NCI-H748 treated with DMSO at 0.1 percent for 48 hours (cell line): Measurements from ENCODE around the gene PDE1C.

ENCODE experiments used
- DNase-seq: peaks from one replicate; lab custom pipeline; 2025; lab: John Stamatoyannopoulos, UW

Gene PDE1C

GRCh38 chr7:32074787-32075585 lies 4.8 kb upstream of the PDE1C start:
- DNase-seq = no peak

DNA sequence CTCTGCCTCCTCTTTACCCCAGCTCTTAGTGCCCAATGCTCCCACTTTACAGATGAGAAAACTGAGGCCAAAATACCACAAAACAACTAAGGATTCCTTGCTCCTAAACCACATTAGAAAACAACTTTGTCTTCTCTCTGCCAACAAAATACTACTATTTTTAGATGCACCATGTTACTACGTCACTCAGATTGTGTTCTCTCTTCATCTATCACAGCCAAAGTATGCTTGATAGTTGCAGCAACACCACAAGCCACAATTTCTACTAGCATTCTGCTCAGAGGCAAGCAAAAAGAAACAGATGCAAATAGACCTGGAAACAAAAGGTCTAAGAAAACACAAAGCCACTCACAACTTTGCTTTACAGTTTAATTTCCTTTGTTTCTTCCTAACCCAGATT lies 3.3 kb upstream of the PDE1C start:
- no peak for DNase-seq

GRCh38 chr7:32072397-32072796 lies 2.2 kb upstream of the PDE1C start:
- no peak for DNase-seq

DNA sequence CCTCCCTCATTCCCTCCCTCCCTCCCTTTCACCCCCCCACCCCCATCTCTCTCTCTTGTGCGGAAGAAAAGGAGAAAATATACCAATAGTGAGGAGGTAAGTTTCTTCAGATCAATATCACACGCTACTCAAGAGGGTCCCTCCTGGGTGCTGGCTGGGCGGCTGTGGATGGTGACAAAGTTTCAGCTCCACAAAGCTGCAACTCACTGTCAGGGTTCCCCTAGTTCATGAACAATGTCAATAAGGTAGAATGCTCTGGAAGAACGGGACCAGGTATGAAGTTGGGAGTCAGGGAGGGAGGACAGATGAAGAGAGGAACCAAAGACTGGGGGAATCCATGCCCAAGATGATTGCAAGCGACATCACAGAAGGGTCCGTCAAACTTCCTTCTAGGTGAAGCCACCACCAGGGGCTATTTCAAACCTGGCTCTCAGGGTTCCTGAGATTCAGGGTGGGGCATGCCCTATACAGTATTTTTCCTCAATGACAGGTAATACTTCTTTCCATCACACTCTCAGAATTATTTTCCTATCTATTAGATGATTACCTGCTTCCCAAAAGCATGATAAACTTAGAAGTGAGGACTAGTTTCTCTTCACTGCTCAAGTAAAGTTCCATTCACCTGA lies 1.4 kb upstream of the PDE1C start:
- no peak for DNase-seq

GRCh38 chr7:32070051-32070405 lies 179 bp downstream of the PDE1C start:
- no peak for DNase-seq

- DNase-seq = no peak
Observed at GRCh38 chr7:32069116-32069650, 1.0 kb downstream of the PDE1C start.

- DNase-seq = no peak
Observed at GRCh38 chr7:32068411-32069101, 1.7 kb downstream of the PDE1C start.

- DNase-seq = no peak
Observed at GRCh38 chr7:32066441-32066840, 3.8 kb downstream of the PDE1C start.

DNA sequence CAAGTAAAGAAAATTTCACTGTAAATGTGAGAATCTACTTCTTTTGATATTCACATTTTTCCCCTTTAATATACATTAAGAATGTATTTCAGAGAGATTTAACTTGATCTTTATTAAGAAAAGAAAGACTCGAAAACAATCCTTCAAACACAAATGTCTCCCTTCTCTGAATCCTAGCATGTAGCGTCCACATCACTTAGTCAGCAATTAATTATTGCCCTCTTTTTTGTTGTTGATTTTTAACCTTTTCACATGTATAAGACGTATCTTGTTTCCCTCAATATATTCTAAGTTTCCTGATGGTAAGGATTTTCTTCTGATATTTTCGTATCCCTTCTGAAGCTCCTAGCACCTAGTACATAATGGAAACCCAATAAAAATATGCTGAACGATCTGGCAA lies 6.6 kb downstream of the PDE1C start:
- no peak for DNase-seq

DNA sequence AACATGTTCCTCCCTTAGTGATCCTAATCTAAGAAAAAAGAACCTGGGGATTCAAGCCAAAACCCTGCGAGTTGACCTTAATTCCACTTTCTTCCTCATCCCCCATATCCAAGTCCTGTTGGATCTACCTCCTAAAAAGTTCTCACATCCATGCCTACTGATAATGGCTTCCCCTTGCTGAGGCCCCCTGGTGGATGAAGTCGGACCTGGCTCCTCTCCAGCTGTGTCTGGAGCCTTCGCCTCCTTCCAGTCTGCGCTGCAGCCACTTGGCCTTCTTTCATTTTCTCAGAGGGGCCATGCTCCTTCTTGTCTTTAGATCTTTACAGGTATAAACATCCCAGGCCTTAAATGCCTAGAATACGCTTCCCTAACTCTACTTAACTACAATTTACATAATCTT lies 8.1 kb downstream of the PDE1C start:
- no peak for DNase-seq

DNA sequence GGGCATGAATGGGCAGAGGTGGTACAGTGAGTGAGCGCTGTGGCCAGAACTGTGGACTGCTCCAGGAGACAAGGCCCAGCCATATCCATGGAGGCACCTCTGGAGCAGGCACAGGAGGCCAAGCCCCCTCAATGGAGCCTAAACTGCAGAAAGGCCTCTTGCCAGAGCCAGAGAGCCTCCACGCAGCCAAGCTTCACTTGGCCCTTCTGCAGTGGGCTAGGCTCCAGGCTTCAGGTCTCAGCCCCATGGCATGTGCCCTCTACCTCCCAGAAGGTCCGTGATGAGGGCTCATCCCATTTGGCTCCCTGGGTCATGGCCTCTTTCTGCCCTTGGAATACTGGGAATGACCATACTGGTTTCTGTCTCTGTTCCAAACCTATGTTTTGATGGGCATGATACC lies 8.9 kb downstream of the PDE1C start:
- no peak for DNase-seq

DNA sequence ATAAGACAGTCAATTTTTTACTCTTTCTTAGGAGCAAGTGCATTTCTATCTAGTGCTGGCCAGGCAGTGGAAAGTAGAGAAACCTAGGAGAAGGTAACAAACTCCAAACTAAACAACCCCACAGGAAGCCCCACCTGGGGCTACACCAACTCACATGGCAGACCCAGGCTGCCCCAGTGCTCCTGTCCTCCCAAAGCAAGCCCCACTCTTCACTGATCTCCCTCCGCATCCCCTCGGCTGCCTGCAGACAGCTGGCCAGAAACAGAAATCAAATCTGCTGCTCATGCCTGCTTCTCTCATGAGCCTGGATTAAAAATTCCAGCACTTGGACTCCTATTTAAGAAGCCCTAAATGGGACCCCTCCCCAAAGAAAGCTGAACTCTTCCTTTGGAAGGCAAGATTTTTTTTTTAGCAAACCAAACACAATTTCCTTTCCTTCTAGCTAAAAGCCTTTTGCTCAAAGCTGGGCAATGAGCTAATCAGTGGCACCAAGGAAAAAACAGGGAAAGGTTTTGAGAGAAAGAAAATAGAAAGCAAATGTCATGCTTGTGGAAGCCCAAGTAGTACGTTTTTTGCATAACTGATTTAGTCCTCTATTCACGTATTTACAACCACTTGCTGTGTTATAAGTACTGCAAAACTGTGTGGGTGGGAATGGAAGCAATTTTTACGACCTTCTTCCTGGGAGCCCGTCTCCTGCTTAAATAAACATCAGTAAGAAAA lies 10.8 kb downstream of the PDE1C start:
- no peak for DNase-seq

- no peak for DNase-seq
Observed at GRCh38 chr7:32058002-32058401, 12.2 kb downstream of the PDE1C start.

DNA sequence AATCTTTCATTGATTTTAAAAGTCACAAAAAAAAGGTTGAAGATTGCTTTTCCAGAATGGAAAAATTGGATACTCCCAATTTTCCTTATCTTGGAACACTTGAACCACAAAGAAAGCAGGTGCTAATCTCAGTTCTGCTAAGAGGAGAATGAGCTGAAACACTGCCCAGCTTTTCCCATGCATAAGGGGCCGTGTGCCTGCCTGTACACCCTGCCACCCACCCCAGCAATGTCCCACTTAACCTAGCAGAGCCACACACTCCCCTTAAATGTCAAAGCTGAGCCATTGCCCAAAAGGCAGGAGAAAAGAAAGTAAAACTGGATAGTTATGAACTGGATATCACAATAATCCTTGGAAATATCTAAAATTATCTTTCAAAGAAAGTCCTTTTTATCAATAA lies 13.4 kb downstream of the PDE1C start:
- no peak for DNase-seq

GRCh38 chr7:32053204-32053603 lies 17.0 kb downstream of the PDE1C start:
- DNase-seq = no peak

GRCh38 chr7:32051128-32051527 lies 19.1 kb downstream of the PDE1C start:
- no peak for DNase-seq

DNA sequence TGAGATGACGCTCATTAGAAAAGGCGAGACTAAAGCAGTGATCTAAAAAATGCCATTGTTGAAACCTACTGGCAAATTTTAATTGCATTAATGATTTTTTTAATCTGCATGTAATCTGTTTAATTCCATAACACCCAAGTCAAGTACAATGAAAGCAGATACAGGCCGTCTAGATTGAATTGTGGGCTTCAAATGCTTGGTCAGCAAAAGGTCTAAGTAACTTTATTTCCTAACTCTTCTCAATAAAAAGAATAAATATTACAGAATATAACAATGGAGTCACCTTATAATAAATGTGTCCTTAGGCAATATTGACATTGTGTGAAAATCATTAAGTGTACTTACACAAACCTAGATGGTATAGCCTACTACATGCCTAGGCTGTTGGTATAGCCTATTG lies 20.6 kb downstream of the PDE1C start:
- no peak for DNase-seq

DNA sequence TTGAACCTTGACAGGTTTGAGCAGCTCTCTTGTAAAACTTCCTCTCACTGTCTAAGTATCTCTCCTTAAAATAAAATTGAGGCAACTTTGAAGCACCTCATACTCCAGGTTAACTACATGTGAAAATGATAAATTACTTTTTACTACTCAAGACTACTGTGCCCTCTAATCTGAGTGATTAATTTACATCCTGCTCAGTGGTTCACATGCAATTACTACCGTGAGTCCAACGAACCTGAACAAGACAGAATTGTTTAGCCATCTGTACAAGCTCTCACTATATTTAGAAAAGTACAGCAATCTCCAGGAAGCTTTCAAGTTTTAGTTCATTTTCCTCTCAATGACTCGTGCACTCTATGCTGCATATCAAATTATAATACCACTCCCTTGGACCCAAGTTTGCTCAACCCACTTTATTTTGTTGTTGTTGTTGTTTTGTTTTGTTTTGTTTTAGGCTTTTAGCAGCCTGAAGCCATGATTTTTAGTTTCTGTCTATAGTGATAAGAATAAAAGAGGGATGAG lies 21.2 kb downstream of the PDE1C start:
- no peak for DNase-seq

DNA sequence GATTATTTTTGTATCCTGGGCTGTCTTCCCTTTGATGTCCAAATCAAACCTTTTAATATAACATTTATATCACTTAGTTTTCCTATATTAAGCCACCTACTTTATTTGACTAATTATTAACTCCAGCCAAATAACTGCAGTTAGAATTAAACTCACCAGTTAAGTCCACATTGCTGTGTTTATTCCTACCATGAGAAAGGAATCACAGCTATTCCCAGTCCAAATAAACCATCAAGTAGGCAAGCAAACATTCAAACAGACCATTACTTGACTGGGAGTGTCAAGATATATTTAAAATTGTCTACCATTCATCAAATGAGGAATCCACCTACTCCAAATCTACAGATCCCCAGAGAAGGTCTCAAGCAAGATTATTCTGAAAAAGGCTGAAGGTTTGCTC lies 22.4 kb downstream of the PDE1C start:
- no peak for DNase-seq

- no peak for DNase-seq
Observed at GRCh38 chr7:32047075-32047474, 23.1 kb downstream of the PDE1C start.

DNA sequence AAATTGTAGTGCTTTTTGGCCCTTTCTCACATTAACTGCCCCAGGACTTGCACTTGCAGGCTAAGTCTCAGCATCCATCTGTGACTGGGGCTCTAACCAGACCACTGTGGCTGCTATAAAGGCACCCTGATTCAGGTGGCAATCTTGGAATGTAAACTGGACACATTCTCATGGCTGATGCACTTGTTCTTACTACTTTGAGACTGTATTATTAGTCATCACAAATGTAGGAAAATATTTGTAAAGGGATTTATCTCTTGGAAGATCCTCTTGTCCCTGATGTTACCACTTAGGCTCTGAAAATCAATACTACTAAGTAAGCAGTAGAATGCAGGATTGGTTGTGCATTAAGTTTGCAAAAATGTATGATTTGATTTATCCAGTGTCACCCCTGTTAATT lies 25.0 kb downstream of the PDE1C start:
- no peak for DNase-seq

- DNase-seq = no peak
Observed at GRCh38 chr7:32044739-32045138, 25.5 kb downstream of the PDE1C start.
